Measurements from ENCODE around the gene EGLN1. TPM values are rescaled to one million over a fixed set of nuclear protein-coding genes. Genes with fewer than 3 reads are reported as not detected.

The EGLN1 gene
- total RNA-seq, 3 donors from 2014 or later (not counting 1 experiment from before 2014, with no cell fraction given): 14.2 to 27.5 (median 24.5) TPM

- Mint-ChIP-seq H3K36me3 (no peaks in the 10 kb centered on the region), H3K4me3 (no peak overlapping the region), H3K9me3 (no peaks in the 10 kb centered on the region), H3K4me1 (peaks cover 6 to 13% of the 10 kb centered on the region in 2 donors), H3K27ac (no peak overlapping the region), H3K27me3 (ENCODE audit: low read depth in 2 of 2) (no peaks in the 10 kb centered on the region)
- DNase-seq (no peak), ATAC-seq (peak in 1 of 3 donors; percentile 55)
- intact Hi-C loops (cut with micrococcal nuclease): loop anchor here (5.0 kb wide), 1 partner anchor 193 kb away; no protein-coding TSS in a partner anchor
- no peak overlapping the region for H3K4me3 ChIP-seq (ENCODE audit: low read length)
- H3K36me3 ChIP-seq (ENCODE audit: control insufficient read depth, insufficient read depth, low read length): peaks cover 6% of the 10 kb centered on the region
- no peaks in the 10 kb centered on the region for H3K9me3 ChIP-seq (ENCODE audit: control insufficient read depth, insufficient read depth, low read length)
- no peaks in the 10 kb centered on the region for H3K27me3 ChIP-seq (ENCODE audit: control insufficient read depth, insufficient read depth, low read length)
- no peak overlapping the region for H3K27ac ChIP-seq (ENCODE audit: low read length)
- no peaks in the 10 kb centered on the region for H3K4me1 ChIP-seq (ENCODE audit: control insufficient read depth, insufficient read depth, low read length)
- no peak for TF ChIP-seq CTCF (IDR thresholded peaks at IDR 0.05)
- WGBS (ENCODE audit: insufficient coverage): 90% methylated on average over 5 of the region's 6 CpGs
These were observed 63.0 kb downstream of the EGLN1 start for GRCh38 chr1:231359113-231359512.

GRCh38 chr1:231357831-231358354, 64.2 kb downstream of the EGLN1 start:
- peak; percentile 84 to 89 (median 84) for ATAC-seq
- Mint-ChIP-seq H3K9me3 (no peaks in the 10 kb centered on the region), H3K27ac (no peak overlapping the region), H3K36me3 (peaks cover 2% of the 10 kb centered on the region), H3K27me3 (ENCODE audit: low read depth in 2 of 2) (no peaks in the 10 kb centered on the region), H3K4me1 (peaks cover 6 to 13% of the 10 kb centered on the region in 2 donors), H3K4me3 (no peak overlapping the region)
- no peaks in the 10 kb centered on the region for H3K4me1 ChIP-seq (ENCODE audit: control insufficient read depth, insufficient read depth, low read length)
- 40% methylated on average over 3 of the region's 4 CpGs for WGBS (ENCODE audit: insufficient coverage)
- no peak overlapping the region for H3K4me3 ChIP-seq (ENCODE audit: low read length)
- peak; percentile 89 for TF ChIP-seq CTCF (IDR thresholded peaks at IDR 0.05)
- H3K27me3 ChIP-seq (ENCODE audit: control insufficient read depth, insufficient read depth, low read length): no peaks in the 10 kb centered on the region
- peak in 1 of 2 donors; percentile 75 for DNase-seq
- H3K27ac ChIP-seq (ENCODE audit: low read length): no peak overlapping the region
- H3K9me3 ChIP-seq (ENCODE audit: control insufficient read depth, insufficient read depth, low read length): no peaks in the 10 kb centered on the region
- H3K36me3 ChIP-seq (ENCODE audit: control insufficient read depth, insufficient read depth, low read length): peaks cover 11% of the 10 kb centered on the region
- intact Hi-C loops (cut with micrococcal nuclease): loop anchor here (1.0 to 5.0 kb wide), 3 partner anchors 194 to 246 kb away; no protein-coding TSS in a partner anchor

GRCh38 chr1:231357187-231357772, 64.8 kb downstream of the EGLN1 start:
- intact Hi-C loops (cut with micrococcal nuclease): loop anchor here (5.0 kb wide), 1 partner anchor 195 kb away; no protein-coding TSS in a partner anchor
- Mint-ChIP-seq H3K4me1 (peaks cover 6 to 13% of the 10 kb centered on the region in 2 donors), H3K9me3 (no peaks in the 10 kb centered on the region)

More at GRCh38 chr1:231357187-231357772, 64.8 kb downstream of the EGLN1 start:
- peaks cover 7% of the 10 kb centered on the region for H3K36me3 Mint-ChIP-seq
- H3K27me3 Mint-ChIP-seq (ENCODE audit: low read depth in 2 of 2): no peaks in the 10 kb centered on the region
- WGBS (ENCODE audit: insufficient coverage): 83% methylated on average over 8 of the region's 10 CpGs
- Histone ChIP-seq H3K4me3 (ENCODE audit: low read length) (no peak overlapping the region), H3K36me3 (ENCODE audit: control insufficient read depth, insufficient read depth, low read length) (peaks cover 17% of the 10 kb centered on the region), H3K9me3 (ENCODE audit: control insufficient read depth, insufficient read depth, low read length) (no peaks in the 10 kb centered on the region), H3K27me3 (ENCODE audit: control insufficient read depth, insufficient read depth, low read length) (no peaks in the 10 kb centered on the region), H3K4me1 (ENCODE audit: control insufficient read depth, insufficient read depth, low read length) (no peaks in the 10 kb centered on the region), H3K27ac (ENCODE audit: low read length) (no peak overlapping the region)
- TF ChIP-seq CTCF (IDR thresholded peaks at IDR 0.05): no peak
- H3K4me3 Mint-ChIP-seq: no peak overlapping the region
- H3K27ac Mint-ChIP-seq: no peak overlapping the region
- DNase-seq: no peak
- no peak for ATAC-seq
